Measurements from ENCODE around the gene CTCFL.

Gene CTCFL

GRCh38 chr20:57564951-57565642 is 40.2 kb upstream of the CTCFL start:
- Histone ChIP-seq H3K4me3 (replicated peaks; ENCODE audit: insufficient read depth, low read length) (no peak overlapping the region), H3K27me3 (ENCODE audit: insufficient read depth, poor library complexity, severe bottlenecking) (no peaks in the 10 kb centered on the region), H3K27ac (replicated peaks) (no peak overlapping the region)
- DNase-seq (ENCODE audit: low read depth in 1 of 2, low spot score in 1 of 2): no peak
- TF ChIP-seq, protein P1, sequence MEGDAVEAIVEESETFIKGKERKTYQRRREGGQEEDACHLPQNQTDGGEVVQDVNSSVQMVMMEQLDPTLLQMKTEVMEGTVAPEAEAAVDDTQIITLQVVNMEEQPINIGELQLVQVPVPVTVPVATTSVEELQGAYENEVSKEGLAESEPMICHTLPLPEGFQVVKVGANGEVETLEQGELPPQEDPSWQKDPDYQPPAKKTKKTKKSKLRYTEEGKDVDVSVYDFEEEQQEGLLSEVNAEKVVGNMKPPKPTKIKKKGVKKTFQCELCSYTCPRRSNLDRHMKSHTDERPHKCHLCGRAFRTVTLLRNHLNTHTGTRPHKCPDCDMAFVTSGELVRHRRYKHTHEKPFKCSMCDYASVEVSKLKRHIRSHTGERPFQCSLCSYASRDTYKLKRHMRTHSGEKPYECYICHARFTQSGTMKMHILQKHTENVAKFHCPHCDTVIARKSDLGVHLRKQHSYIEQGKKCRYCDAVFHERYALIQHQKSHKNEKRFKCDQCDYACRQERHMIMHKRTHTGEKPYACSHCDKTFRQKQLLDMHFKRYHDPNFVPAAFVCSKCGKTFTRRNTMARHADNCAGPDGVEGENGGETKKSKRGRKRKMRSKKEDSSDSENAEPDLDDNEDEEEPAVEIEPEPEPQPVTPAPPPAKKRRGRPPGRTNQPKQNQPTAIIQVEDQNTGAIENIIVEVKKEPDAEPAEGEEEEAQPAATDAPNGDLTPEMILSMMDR (IDR thresholded peaks at IDR 0.05; ENCODE audit: insufficient read depth, low read length): no peak
- TF ChIP-seq GABPA (IDR thresholded peaks at IDR 0.05; ENCODE audit: low read depth) (no peak), SPI1 (IDR thresholded peaks at IDR 0.05; ENCODE audit: borderline replicate concordance, low read depth) (no peak), POLR2AphosphoS5 (IDR thresholded peaks at IDR 0.05; ENCODE audit: low read depth) (no peak)
- TF ChIP-seq, protein P2, sequence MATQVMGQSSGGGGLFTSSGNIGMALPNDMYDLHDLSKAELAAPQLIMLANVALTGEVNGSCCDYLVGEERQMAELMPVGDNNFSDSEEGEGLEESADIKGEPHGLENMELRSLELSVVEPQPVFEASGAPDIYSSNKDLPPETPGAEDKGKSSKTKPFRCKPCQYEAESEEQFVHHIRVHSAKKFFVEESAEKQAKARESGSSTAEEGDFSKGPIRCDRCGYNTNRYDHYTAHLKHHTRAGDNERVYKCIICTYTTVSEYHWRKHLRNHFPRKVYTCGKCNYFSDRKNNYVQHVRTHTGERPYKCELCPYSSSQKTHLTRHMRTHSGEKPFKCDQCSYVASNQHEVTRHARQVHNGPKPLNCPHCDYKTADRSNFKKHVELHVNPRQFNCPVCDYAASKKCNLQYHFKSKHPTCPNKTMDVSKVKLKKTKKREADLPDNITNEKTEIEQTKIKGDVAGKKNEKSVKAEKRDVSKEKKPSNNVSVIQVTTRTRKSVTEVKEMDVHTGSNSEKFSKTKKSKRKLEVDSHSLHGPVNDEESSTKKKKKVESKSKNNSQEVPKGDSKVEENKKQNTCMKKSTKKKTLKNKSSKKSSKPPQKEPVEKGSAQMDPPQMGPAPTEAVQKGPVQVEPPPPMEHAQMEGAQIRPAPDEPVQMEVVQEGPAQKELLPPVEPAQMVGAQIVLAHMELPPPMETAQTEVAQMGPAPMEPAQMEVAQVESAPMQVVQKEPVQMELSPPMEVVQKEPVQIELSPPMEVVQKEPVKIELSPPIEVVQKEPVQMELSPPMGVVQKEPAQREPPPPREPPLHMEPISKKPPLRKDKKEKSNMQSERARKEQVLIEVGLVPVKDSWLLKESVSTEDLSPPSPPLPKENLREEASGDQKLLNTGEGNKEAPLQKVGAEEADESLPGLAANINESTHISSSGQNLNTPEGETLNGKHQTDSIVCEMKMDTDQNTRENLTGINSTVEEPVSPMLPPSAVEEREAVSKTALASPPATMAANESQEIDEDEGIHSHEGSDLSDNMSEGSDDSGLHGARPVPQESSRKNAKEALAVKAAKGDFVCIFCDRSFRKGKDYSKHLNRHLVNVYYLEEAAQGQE (IDR thresholded peaks at IDR 0.05; ENCODE audit: insufficient replicate concordance, low read depth): no peak

GRCh38 chr20:57564180-57564802 is 39.4 kb upstream of the CTCFL start:
- TF ChIP-seq SPI1 (IDR thresholded peaks at IDR 0.05; ENCODE audit: borderline replicate concordance, low read depth) (no peak), POLR2AphosphoS5 (IDR thresholded peaks at IDR 0.05; ENCODE audit: low read depth) (no peak), GABPA (IDR thresholded peaks at IDR 0.05; ENCODE audit: low read depth) (no peak)
- TF ChIP-seq, protein P1 (IDR thresholded peaks at IDR 0.05; ENCODE audit: insufficient read depth, low read length): no peak
- TF ChIP-seq, protein P2 (IDR thresholded peaks at IDR 0.05; ENCODE audit: insufficient replicate concordance, low read depth): no peak
- Histone ChIP-seq H3K4me3 (replicated peaks; ENCODE audit: insufficient read depth, low read length) (no peak overlapping the region), H3K27me3 (ENCODE audit: insufficient read depth, poor library complexity, severe bottlenecking) (no peaks in the 10 kb centered on the region), H3K27ac (replicated peaks) (no peak overlapping the region)
- no peak for DNase-seq (ENCODE audit: low read depth in 1 of 2, low spot score in 1 of 2)

- Histone ChIP-seq H3K27ac (replicated peaks) (no peak overlapping the region), H3K4me3 (replicated peaks; ENCODE audit: insufficient read depth, low read length) (no peak overlapping the region), H3K27me3 (ENCODE audit: insufficient read depth, poor library complexity, severe bottlenecking) (no peaks in the 10 kb centered on the region)
- DNase-seq (ENCODE audit: low read depth in 1 of 2, low spot score in 1 of 2): no peak
- no peak for TF ChIP-seq GABPA (IDR thresholded peaks at IDR 0.05; ENCODE audit: low read depth)
- no peak for TF ChIP-seq SPI1 (IDR thresholded peaks at IDR 0.05; ENCODE audit: borderline replicate concordance, low read depth)
- TF ChIP-seq POLR2AphosphoS5 (IDR thresholded peaks at IDR 0.05; ENCODE audit: low read depth): no peak
- TF ChIP-seq, protein P2 (IDR thresholded peaks at IDR 0.05; ENCODE audit: insufficient replicate concordance, low read depth): no peak
- TF ChIP-seq, protein P1 (IDR thresholded peaks at IDR 0.05; ENCODE audit: insufficient read depth, low read length): no peak
Observed at GRCh38 chr20:57563522-57563921, 38.6 kb upstream of the CTCFL start.

All from HL-60 (cell line).